Esophagus squamous epithelium (tissue), 5 donors: Measurements from ENCODE around the gene PDK4. TPM values are rescaled to one million over a fixed set of nuclear protein-coding genes. Genes with fewer than 3 reads are reported as not detected.

Experiments
- DNase-seq: peaks from one replicate; lab custom pipeline; 2025; lab: John Stamatoyannopoulos, UW
- H3K27ac ChIP-seq, 4 donors: fragments of 200-600 bp; sonication (generic); one replicate each; pipeline ENCODE4 v1.5.1; 2016 to 2019; ENCODE audit warnings: mild to moderate bottlenecking in 1 of 4
- H3K27me3 ChIP-seq, 4 donors: fragments of 200-600 bp; sonication (generic); 1 replicate in 3 of 4; 2 replicates in 1 of 4; pipeline versions ENCODE4 v1.5.1 to v1.6.0; 2017 to 2021; ENCODE audit warnings: antibody characterized with exemption in 1 of 4
- H3K36me3 ChIP-seq, 3 donors: fragments of 200-600 bp; sonication (generic); one replicate each; pipeline ENCODE4 v1.5.1; 2016 to 2019
- H3K4me1 ChIP-seq, 3 donors: fragments of 200-600 bp; sonication (generic); one replicate each; pipeline ENCODE4 v1.5.1; 2017 to 2019
- H3K4me3 ChIP-seq, 4 donors: fragments of 200-600 bp; sonication (generic); 1 replicate in 3 of 4; 2 replicates in 1 of 4; pipeline ENCODE4 v1.5.1; 2016 to 2019; ENCODE audit warnings: mild to moderate bottlenecking in 2 of 4, moderate library complexity in 1 of 4
- H3K9me3 ChIP-seq, 3 donors: fragments of 200-600 bp; sonication (generic); one replicate each; pipeline ENCODE4 v1.5.1; 2016 to 2019
- CTCF ChIP-seq, 6 experiments: fragments of 450-650 bp in 4 of 6; fragments of 200-600 bp in 2 of 6; sonication (generic) in 2 of 6; IDR thresholded peaks; one replicate each; pipeline ENCODE4 v1.5.1; 2016 to 2019; ENCODE audit warnings: antibody characterized with exemption in 6 of 6, mild to moderate bottlenecking in 4 of 6, moderate library complexity in 4 of 6
- POLR2A ChIP-seq, 4 donors: fragments of 450-650 bp; IDR thresholded peaks; one replicate each; pipeline ENCODE4 v1.6.1; 2017; ENCODE audit warnings: antibody characterized with exemption in 4 of 4, mild to moderate bottlenecking in 4 of 4, moderate library complexity in 3 of 4
- WGBS, 2 donors: methylation state at CpG; one replicate each; pipeline ENCODE4 v1.1.5; 2018; 5-methylcytosine and 5-hydroxymethylcytosine counted together
- intact Hi-C: fragments of 100-400 bp; cut with DNase I; formaldehyde crosslinking; loops from one replicate; pipeline ENCODE4 v1.15.0; 2022
- total RNA-seq, 4 donors: library from RNA; depleted of rRNA; stranded (reverse); fragments of >200 nt; gene quantifications; one replicate each; pipeline ENCODE4 v1.1.0, GENCODE V29; 2016
- donor health status: DM: yes; HTN: yes; CAD: no.

The PDK4 gene
- total RNA-seq, 4 donors from 2014 or later: 4.1 to 129 (median 64.6) TPM

GRCh38 chr7:95614442-95614940 lies 18.2 kb upstream of the PDK4 start:
- no peaks in the 10 kb centered on the region for H3K9me3 ChIP-seq
- TF ChIP-seq POLR2A (IDR thresholded peaks at IDR 0.05): no peak
- no peak for TF ChIP-seq CTCF (IDR thresholded peaks at IDR 0.05)
- intact Hi-C loops: no loop called here
- no peaks in the 10 kb centered on the region for H3K36me3 ChIP-seq
- 82 to 100% methylated on average over 1 of the region's 1 CpG for WGBS, 2 donors
- no peak overlapping the region for H3K4me3 ChIP-seq
- peaks cover 7 to 14% (median 9%) of the 10 kb centered on the region in 3 donors for H3K4me1 ChIP-seq
- no peaks in the 10 kb centered on the region for H3K27me3 ChIP-seq
- no peak overlapping the region for H3K27ac ChIP-seq
- DNase-seq: no peak

DNA sequence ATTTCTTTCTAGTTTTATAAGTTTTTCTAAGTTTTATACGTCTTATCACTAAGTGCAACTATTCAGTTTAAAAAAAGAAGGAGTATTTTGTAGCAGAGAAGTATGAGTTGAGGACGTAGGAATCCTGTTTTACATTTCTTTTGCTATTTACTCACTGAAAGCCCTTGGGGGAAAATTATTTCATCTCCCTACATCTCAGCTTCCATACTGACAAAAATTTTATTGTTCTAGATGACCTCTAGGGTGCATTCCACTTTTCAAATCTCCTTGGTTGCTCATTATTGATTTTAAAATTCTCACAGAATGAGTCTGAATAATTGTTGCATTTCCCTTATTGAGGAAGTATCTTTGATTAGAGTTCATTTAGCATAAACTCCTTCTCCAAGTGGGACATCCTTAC lies 14.9 kb upstream of the PDK4 start:
- WGBS, 2 donors: 78 to 88% methylated on average over 2 of the region's 2 CpGs
- no peak for DNase-seq
- TF ChIP-seq POLR2A (IDR thresholded peaks at IDR 0.05): no peak
- Histone ChIP-seq H3K27me3 (no peaks in the 10 kb centered on the region), H3K4me1 (peaks cover 9 to 43% (median 29%) of the 10 kb centered on the region in 3 donors), H3K4me3 (no peak overlapping the region), H3K36me3 (no peaks in the 10 kb centered on the region), H3K9me3 (no peaks in the 10 kb centered on the region), H3K27ac (peak overlapping the region in 1 of 4 donors; percentile 90)
- intact Hi-C loops: no loop called here

- peak overlapping the region; percentile 49 to 97 (median 90) for H3K27ac ChIP-seq
- no peaks in the 10 kb centered on the region for H3K36me3 ChIP-seq
- no peak for DNase-seq
- intact Hi-C loops: no loop called here
- H3K4me3 ChIP-seq: peak overlapping the region in 2 of 4 donors; percentile 0 to 44
- WGBS, 2 donors: 4 to 10% methylated on average over 4 of the region's 4 CpGs
- TF ChIP-seq POLR2A (IDR thresholded peaks at IDR 0.05) (no peak), CTCF (IDR thresholded peaks at IDR 0.05) (peak in 1 of 6 experiments; percentile 4)
- H3K27me3 ChIP-seq: no peaks in the 10 kb centered on the region
- no peaks in the 10 kb centered on the region for H3K9me3 ChIP-seq
- H3K4me1 ChIP-seq: peaks cover 9 to 43% (median 40%) of the 10 kb centered on the region in 3 donors
Observed at GRCh38 chr7:95609277-95609971, 13.1 kb upstream of the PDK4 start.

GRCh38 chr7:95608359-95609173 lies 12.2 kb upstream of the PDK4 start:
- no peaks in the 10 kb centered on the region for H3K36me3 ChIP-seq
- peak overlapping the region in 1 of 4 donors; percentile 44 for H3K4me3 ChIP-seq
- peak overlapping the region; percentile 49 to 97 (median 90) for H3K27ac ChIP-seq
- H3K4me1 ChIP-seq: peaks cover 9 to 43% (median 40%) of the 10 kb centered on the region in 3 donors
- H3K27me3 ChIP-seq: no peaks in the 10 kb centered on the region
- WGBS, 2 donors: 6 to 12% methylated on average over 9 to 10 of the region's 10 CpGs
- TF ChIP-seq CTCF (IDR thresholded peaks at IDR 0.05) (no peak), POLR2A (IDR thresholded peaks at IDR 0.05) (peak in 1 of 4 donors; percentile 44)
- intact Hi-C loops: no loop called here
- no peaks in the 10 kb centered on the region for H3K9me3 ChIP-seq
- DNase-seq: peak; percentile 34

GRCh38 chr7:95607561-95607960 lies 11.2 kb upstream of the PDK4 start:
- Histone ChIP-seq H3K4me3 (peak overlapping the region in 1 of 4 donors; percentile 41), H3K36me3 (no peaks in the 10 kb centered on the region), H3K27ac (peak overlapping the region; percentile 49 to 97 (median 90)), H3K4me1 (peaks cover 9 to 43% (median 40%) of the 10 kb centered on the region in 3 donors), H3K27me3 (no peaks in the 10 kb centered on the region), H3K9me3 (no peaks in the 10 kb centered on the region)
- WGBS, 2 donors: 69 to 88% methylated on average over 3 of the region's 3 CpGs
- TF ChIP-seq POLR2A (IDR thresholded peaks at IDR 0.05) (no peak), CTCF (IDR thresholded peaks at IDR 0.05) (no peak)
- DNase-seq: no peak
- intact Hi-C loops: no loop called here
